IgD-negative memory B cell (primary cell): ENCODE data around the gene RAP2A. TPM values are rescaled to one million over a fixed set of nuclear protein-coding genes. Genes with fewer than 3 reads are reported as not detected.
A peak's percentile ranks its signal among the peaks of the same experiment; 100 is the strongest.

Experiments used
- H3K27ac Mint-ChIP-seq, 3 donors: one replicate each; pipeline ENCODE4 v1.8.0; 2020 to 2022; ENCODE audit warnings: mild to moderate bottlenecking in 3 of 3, mixed read lengths in 3 of 3, moderate library complexity in 1 of 3
- H3K27me3 Mint-ChIP-seq: one replicate; pipeline ENCODE4 v1.8.0; 2021; ENCODE audit warnings: mixed read lengths
- H3K36me3 Mint-ChIP-seq: one replicate; pipeline ENCODE4 v1.8.0; 2020; ENCODE audit warnings: mild to moderate bottlenecking, mixed read lengths
- H3K4me1 Mint-ChIP-seq, 3 donors: one replicate each; pipeline ENCODE4 v1.8.0; 2020 to 2022; ENCODE audit warnings: mixed read lengths in 3 of 3, mild to moderate bottlenecking in 1 of 3
- H3K4me3 Mint-ChIP-seq, 4 donors: one replicate each; pipeline ENCODE4 v1.8.0; 2020 to 2022; ENCODE audit warnings: mild to moderate bottlenecking in 4 of 4, mixed read lengths in 4 of 4, moderate library complexity in 3 of 4
- H3K9me3 Mint-ChIP-seq, 3 donors: one replicate each; pipeline ENCODE4 v1.8.0; 2020 to 2021; ENCODE audit warnings: mixed read lengths in 3 of 3, mild to moderate bottlenecking in 1 of 3
- polyA plus RNA-seq: library from polyadenylated mRNA; unstranded; fragments of 300-500 nt; fragmentation: Illumina TruSeq; gene quantifications from one replicate; pipeline ENCODE4 v1.2.3, GENCODE V29; 2021

Gene RAP2A
- polyA plus RNA-seq, 1 donor from 2014 or later = 1.7 TPM

DNA sequence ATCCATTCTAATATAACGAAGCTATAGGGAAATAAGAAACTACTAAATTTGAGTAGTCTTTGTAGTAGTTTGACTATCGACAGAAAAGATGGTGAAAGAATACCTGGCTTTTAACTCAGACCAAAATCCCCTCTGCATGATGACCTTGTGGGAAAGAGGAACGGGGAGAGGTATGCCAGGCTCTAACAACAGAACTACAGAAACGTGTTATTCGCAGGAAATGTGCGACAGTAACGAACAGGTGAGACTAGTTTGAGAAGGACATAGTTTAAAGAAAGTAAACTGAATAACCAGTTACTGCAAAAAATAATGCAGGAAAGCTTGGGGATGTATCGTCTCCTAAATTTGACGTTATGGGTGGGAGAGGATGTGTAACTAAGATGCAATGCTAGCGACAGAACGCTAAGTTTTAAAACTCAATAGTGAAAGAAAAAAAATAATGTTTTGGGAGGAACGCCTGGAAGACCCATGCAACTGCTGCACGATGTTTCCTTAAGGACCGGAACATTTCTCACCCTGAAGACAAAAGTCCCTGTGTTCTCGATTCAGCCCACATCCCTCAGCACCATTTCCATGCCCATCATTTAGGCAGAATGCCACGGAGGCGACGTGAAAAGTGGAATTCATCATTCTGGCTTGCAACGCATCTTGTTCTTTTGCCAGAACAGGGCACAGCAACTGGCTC, 1.6 kb upstream of the RAP2A start:
- no peaks in the 10 kb centered on the region for H3K27me3 Mint-ChIP-seq
- no peaks in the 10 kb centered on the region for H3K36me3 Mint-ChIP-seq
- H3K4me1 Mint-ChIP-seq = peaks cover 8 to 27% (median 11%) of the 10 kb centered on the region in 3 donors
- no peaks in the 10 kb centered on the region for H3K9me3 Mint-ChIP-seq
- peak overlapping the region; percentile 87 to 100 (median 96) for H3K4me3 Mint-ChIP-seq
- peak overlapping the region; percentile 91 to 100 (median 99) for H3K27ac Mint-ChIP-seq

- H3K4me1 Mint-ChIP-seq = peaks cover 10 to 28% (median 11%) of the 10 kb centered on the region in 3 donors
- no peaks in the 10 kb centered on the region for H3K36me3 Mint-ChIP-seq
- H3K9me3 Mint-ChIP-seq = no peaks in the 10 kb centered on the region
- H3K27ac Mint-ChIP-seq = peak overlapping the region; percentile 91 to 100 (median 99)
- peak overlapping the region; percentile 87 to 100 (median 96) for H3K4me3 Mint-ChIP-seq
- no peaks in the 10 kb centered on the region for H3K27me3 Mint-ChIP-seq
Observed at GRCh38 chr13:97432917-97433726, 847 bp upstream of the RAP2A start.

- Mint-ChIP-seq H3K4me3 (peak overlapping the region; percentile 91 to 97 (median 96)), H3K36me3 (no peaks in the 10 kb centered on the region), H3K27me3 (no peaks in the 10 kb centered on the region), H3K9me3 (no peaks in the 10 kb centered on the region), H3K4me1 (peaks cover 10 to 28% (median 11%) of the 10 kb centered on the region in 3 donors), H3K27ac (peak overlapping the region; percentile 30 to 92 (median 86))
Observed at GRCh38 chr13:97434397-97435201, 630 bp downstream of the RAP2A start.

DNA sequence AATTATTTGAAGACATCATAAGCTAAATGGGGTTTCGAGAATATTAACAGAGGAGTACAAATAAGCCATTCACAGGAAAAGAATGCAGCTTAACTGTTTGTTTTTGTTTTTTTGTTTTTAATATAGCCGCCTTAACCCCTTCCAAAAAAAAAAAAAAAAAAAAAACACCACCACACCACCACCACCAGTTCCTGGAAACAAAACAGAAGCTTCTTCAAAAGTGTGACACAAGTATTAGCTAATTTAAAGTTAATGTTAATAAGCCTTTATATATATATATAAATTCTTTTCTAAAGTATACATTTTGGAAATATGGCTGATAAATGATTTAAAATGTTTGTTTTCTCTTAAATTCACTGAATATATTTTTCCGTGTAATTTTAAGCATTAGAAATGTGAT, 1.4 kb downstream of the RAP2A start:
- H3K36me3 Mint-ChIP-seq = no peaks in the 10 kb centered on the region
- peak overlapping the region in 2 of 3 donors; percentile 30 to 92 for H3K27ac Mint-ChIP-seq
- H3K27me3 Mint-ChIP-seq = no peaks in the 10 kb centered on the region
- H3K4me1 Mint-ChIP-seq = peaks cover 10 to 28% (median 11%) of the 10 kb centered on the region in 3 donors
- H3K4me3 Mint-ChIP-seq = peak overlapping the region; percentile 91 to 97 (median 96)
- H3K9me3 Mint-ChIP-seq = no peaks in the 10 kb centered on the region

DNA sequence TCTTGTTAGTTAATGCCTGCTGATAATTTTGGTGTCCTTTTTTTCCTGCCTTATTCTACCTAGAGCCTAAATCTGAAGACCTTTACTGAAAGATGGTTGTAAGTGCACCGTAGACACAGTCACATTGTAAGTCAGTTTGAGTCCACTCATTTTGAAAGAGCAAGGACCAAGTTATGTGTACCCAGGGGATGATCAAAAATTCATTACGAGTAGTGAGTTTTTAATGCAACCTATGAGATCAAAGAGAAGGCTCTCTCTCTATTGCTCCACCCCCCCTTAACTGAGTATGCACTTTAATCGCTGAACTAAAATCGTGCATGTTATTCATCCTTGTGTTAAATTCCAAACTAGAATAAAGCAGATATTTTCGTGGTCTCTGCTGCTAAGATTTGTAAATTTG, 1.8 kb downstream of the RAP2A start:
- peaks cover 10 to 28% (median 11%) of the 10 kb centered on the region in 3 donors for H3K4me1 Mint-ChIP-seq
- no peaks in the 10 kb centered on the region for H3K27me3 Mint-ChIP-seq
- no peaks in the 10 kb centered on the region for H3K36me3 Mint-ChIP-seq

DNA sequence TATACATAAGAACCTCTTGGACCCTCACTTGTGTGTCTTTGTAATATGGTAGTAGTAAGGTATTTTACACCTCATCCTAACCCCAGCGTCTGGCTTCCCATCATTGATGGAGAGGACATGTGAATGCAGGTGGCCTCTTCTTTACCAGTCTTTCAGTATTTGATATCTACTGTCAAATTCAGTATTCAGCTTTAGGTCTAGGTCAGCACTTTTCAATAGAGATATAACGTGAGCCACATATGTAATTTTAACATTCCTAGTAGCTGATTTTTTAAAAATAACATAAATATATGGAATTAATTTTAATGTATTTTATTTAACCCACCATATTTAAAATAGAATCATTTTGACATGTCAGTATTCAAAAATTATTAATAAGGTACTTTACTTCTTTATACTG, 2.9 kb downstream of the RAP2A start:
- Mint-ChIP-seq H3K36me3 (peaks cover 2% of the 10 kb centered on the region), H3K27me3 (no peaks in the 10 kb centered on the region), H3K27ac (peak overlapping the region in 1 of 3 donors; percentile 28), H3K4me3 (peak overlapping the region in 2 of 4 donors; percentile 78 to 97), H3K9me3 (no peaks in the 10 kb centered on the region), H3K4me1 (peaks cover 12 to 26% (median 14%) of the 10 kb centered on the region in 3 donors)

More for the DNA sequence above, 1.8 kb downstream of the RAP2A start:
- H3K4me3 Mint-ChIP-seq = peak overlapping the region; percentile 72 to 97 (median 83)
- peak overlapping the region in 2 of 3 donors; percentile 28 to 30 for H3K27ac Mint-ChIP-seq
- H3K9me3 Mint-ChIP-seq = no peaks in the 10 kb centered on the region

- Mint-ChIP-seq H3K36me3 (peaks cover 2% of the 10 kb centered on the region), H3K9me3 (no peaks in the 10 kb centered on the region), H3K4me1 (peaks cover 10 to 21% (median 14%) of the 10 kb centered on the region in 3 donors)
Observed at GRCh38 chr13:97437729-97438128, 3.8 kb downstream of the RAP2A start.

DNA sequence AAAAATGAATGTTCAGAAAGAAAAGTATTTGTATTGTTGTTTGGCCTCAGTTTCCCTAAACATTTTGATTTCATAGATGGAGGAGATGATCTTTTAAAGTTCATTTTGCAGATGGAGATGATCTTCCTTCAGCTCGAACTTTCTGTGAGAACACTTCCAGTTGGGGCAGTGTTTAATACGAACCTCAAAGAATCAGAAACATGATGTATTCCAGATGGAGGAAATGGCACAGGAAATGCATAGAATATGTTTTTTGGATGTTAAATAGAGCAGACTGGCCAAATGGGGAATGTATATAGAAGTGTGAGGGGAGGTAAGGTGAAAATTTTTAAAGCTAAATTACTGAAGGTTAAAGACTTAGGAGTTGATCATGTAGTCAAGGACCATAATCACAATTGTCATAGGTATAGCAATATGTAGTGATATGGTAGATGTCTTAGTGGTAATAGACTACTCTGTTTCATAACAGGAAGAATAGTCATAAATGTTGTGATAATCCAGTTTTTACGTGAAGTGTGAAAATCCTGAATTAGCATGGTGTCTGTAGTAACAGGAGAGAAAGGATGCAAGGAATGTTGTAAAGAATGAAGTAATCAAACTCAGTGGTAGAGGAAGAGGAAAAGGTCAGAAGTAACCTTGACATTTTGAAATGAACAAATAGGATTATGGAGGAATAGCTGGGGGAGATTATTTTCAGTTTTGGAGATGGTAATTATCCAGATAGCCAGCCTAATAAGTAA, 5.1 kb downstream of the RAP2A start:
- Mint-ChIP-seq H3K27me3 (no peaks in the 10 kb centered on the region), H3K4me1 (peaks cover 9 to 21% (median 14%) of the 10 kb centered on the region in 3 donors), H3K36me3 (peaks cover 2% of the 10 kb centered on the region), H3K9me3 (no peaks in the 10 kb centered on the region), H3K4me3 (no peak overlapping the region), H3K27ac (no peak overlapping the region)

More at GRCh38 chr13:97437729-97438128, 3.8 kb downstream of the RAP2A start:
- Mint-ChIP-seq H3K27ac (no peak overlapping the region), H3K4me3 (peak overlapping the region in 1 of 4 donors; percentile 19), H3K27me3 (no peaks in the 10 kb centered on the region)

- H3K4me1 Mint-ChIP-seq = peaks cover 10 to 14% (median 10%) of the 10 kb centered on the region in 3 donors
- H3K27me3 Mint-ChIP-seq = no peaks in the 10 kb centered on the region
- no peak overlapping the region for H3K27ac Mint-ChIP-seq
- no peak overlapping the region for H3K4me3 Mint-ChIP-seq
- H3K9me3 Mint-ChIP-seq = no peaks in the 10 kb centered on the region
- peaks cover 2% of the 10 kb centered on the region for H3K36me3 Mint-ChIP-seq
Observed at GRCh38 chr13:97440598-97441170, 6.7 kb downstream of the RAP2A start.

DNA sequence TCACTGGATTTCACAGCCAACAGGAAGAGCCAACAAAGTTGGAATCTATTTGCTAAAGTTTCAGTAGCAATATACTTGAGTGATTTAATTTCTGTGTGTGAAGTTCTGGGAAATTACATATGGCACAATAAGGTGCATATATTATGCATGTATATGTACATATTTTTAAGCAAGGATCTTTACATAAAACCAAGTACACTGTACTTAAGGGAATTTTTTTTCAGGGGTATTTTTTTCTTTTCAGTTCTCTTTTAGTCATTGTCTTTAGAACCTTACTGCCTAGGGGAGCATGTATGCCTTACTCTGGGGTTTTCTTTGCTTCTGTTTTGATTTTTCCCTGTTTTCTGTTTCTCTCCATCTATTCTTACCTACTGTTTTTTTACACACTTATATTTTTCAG, 7.4 kb downstream of the RAP2A start:
- H3K27ac Mint-ChIP-seq = no peak overlapping the region
- no peak overlapping the region for H3K4me3 Mint-ChIP-seq
- H3K36me3 Mint-ChIP-seq = peaks cover 2% of the 10 kb centered on the region
- no peaks in the 10 kb centered on the region for H3K27me3 Mint-ChIP-seq
- H3K4me1 Mint-ChIP-seq = peaks cover 8 to 12% (median 8%) of the 10 kb centered on the region in 3 donors
- no peaks in the 10 kb centered on the region for H3K9me3 Mint-ChIP-seq

DNA sequence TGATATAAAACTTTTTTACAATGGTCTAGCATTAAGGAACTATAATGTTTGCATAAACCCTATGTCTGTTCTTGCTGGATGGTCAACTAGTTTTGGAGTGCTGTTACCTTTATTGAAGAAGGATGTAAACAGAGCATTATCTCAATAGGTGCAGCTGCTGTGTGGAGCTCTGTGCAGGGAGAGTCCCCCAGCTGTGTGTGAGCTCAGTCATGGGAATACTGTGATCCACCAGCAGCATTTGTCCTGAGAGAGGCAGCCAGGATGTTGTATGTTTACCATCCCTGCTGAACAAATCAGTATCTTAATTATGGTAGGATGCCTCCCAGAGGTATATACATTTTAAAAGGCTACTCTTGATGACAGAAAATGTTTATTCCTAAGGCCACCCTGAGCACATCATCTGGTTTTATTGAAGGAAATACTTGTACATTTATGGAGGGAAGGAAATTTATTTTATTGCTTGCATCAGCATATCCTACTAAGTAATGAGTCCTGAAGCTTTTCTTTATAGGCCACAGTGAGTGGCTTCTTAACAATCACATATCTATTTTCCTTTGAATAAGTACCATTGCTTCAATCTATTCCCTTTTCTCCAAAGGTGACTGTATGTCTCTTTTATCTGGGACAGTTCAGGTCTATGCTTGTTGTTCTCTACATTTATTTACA, 11.7 kb downstream of the RAP2A start:
- H3K27me3 Mint-ChIP-seq = no peaks in the 10 kb centered on the region
- H3K4me3 Mint-ChIP-seq = no peak overlapping the region
- H3K4me1 Mint-ChIP-seq = peaks cover 3 to 7% (median 6%) of the 10 kb centered on the region in 3 donors
- peaks cover 4% of the 10 kb centered on the region for H3K36me3 Mint-ChIP-seq
- no peaks in the 10 kb centered on the region for H3K9me3 Mint-ChIP-seq
- no peak overlapping the region for H3K27ac Mint-ChIP-seq

DNA sequence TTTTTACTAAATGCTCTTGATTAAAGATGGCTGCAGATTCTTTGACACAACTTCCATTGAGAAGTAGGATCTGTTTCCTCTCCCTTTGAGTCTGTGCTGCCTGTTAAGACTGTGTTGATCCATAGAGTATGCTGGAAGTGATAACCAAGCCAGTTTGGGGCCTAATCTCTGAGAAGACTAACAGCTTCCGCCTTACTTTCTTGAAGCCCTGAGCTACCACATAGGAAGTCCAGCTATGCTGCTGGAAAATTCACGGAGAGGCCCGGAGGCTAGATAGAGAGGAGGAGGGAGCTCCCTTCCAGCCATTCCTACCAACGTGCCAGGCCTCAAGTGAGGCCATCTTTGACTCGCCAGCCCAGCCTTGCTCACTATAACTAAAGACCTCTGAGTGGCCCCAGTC, 12.5 kb downstream of the RAP2A start:
- no peak overlapping the region for H3K27ac Mint-ChIP-seq
- H3K4me3 Mint-ChIP-seq = no peak overlapping the region
- H3K9me3 Mint-ChIP-seq = no peaks in the 10 kb centered on the region
- peaks cover 4% of the 10 kb centered on the region for H3K36me3 Mint-ChIP-seq
- H3K4me1 Mint-ChIP-seq = peaks cover 3 to 9% (median 6%) of the 10 kb centered on the region in 3 donors
- no peaks in the 10 kb centered on the region for H3K27me3 Mint-ChIP-seq

DNA sequence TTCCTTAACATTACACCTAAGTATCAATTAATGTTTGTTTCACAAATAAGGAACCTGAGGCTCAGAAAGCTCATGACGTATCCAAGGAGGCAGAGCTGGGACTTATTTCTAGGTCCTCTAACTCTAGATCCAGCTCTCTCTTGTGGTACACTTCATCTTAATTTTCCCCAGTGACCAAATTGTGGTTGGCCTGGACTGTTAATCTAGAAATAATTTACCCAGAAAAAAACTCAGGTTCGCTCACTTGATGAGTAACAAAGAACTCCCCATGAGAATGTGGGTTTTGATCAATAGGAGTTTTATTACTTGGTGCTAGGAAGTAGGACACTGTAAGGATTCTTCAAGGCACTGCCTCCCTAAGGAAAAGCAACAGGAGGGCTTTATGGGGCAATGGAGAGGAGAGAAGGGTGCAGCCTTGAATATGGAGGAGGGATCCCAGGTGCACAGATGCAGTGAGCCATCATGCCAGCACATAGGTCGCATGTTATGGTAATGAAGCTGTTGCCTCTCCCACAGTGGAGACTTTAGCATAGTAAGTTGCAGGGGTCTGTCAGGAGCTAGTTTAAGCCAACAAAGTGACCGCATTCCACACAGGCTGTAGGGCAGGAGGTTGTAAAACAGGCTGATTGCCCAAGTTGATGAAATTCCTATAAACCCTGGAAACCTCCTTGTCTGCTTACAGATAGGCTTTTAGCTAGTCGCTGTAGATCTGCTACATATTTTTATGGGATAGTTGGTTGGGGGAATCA, 14.7 kb downstream of the RAP2A start:
- Mint-ChIP-seq H3K27me3 (no peaks in the 10 kb centered on the region), H3K4me1 (peaks cover 0 to 8% (median 6%) of the 10 kb centered on the region in 3 donors), H3K4me3 (no peak overlapping the region), H3K36me3 (peaks cover 3% of the 10 kb centered on the region), H3K27ac (no peak overlapping the region), H3K9me3 (peaks cover 0 to 5% (median 0%) of the 10 kb centered on the region in 3 donors)
